ENCODE measurements around the gene OR52I1. TPM values are rescaled to one million over a fixed set of nuclear protein-coding genes. Genes with fewer than 3 reads are reported as not detected.
A peak's percentile ranks its signal among the peaks of the same experiment; 100 is the strongest.

OR52I1 gene
- total and polyA plus RNA-seq, 12 donors, result not detected

- intact Hi-C loops (cut with DNase I), result no loop called here
- Histone ChIP-seq H3K9me3 (replicated peaks in 1 of 3) (no peaks in the 10 kb centered on the region), H3K27ac (peak overlapping the region in 1 of 5 donors; percentile 25), H3K4me1 (replicated peaks in 1 of 2) (peaks cover 0 to 14% of the 10 kb centered on the region in 2 donors), H3K27me3 (no peaks in the 10 kb centered on the region), H3K4me3 (no peak overlapping the region), H3K36me3 (replicated peaks in 1 of 2) (no peaks in the 10 kb centered on the region)
- no peak for TF ChIP-seq CTCF (IDR thresholded peaks at IDR 0.05)
- TF ChIP-seq POLR2A (IDR thresholded peaks at IDR 0.05), result no peak
- no peak for DNase-seq
- 28 to 42% (median 36%) methylated on average over 3 of the region's 3 CpGs for WGBS, 4 donors
Observed at GRCh38 chr11:4610258-4610935, 16.6 kb downstream of the OR52I1 start.

DNA sequence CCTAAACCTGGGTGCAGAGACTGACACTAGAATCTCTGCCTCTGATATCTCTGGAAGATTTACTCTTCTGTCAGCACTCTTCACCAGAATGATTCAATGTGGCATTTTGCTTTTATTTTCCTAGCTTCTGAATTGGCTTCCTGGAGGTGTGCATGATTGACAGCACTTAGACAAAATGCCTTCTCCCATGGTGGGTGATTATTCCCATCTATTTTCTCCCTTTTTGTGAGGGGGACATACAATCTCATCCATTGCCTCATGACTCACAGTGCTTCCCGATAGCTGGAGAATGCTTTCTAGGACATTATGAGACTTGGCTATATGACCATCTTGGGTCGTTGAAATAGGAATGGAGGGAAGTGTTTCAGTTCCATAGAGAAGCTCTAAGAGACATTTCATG lies 18.1 kb downstream of the OR52I1 start:
- Histone ChIP-seq H3K9me3 (replicated peaks in 1 of 3) (no peaks in the 10 kb centered on the region), H3K27ac (no peak overlapping the region), H3K27me3 (no peaks in the 10 kb centered on the region), H3K36me3 (replicated peaks in 1 of 2) (no peaks in the 10 kb centered on the region), H3K4me3 (no peak overlapping the region), H3K4me1 (replicated peaks in 1 of 2) (peaks cover 0 to 4% of the 10 kb centered on the region in 2 donors)
- intact Hi-C loops (cut with DNase I), result no loop called here
- WGBS, 4 donors, result 72 to 90% (median 79%) methylated on average over 2 of the region's 2 CpGs
- TF ChIP-seq CTCF (IDR thresholded peaks at IDR 0.05) (no peak), POLR2A (IDR thresholded peaks at IDR 0.05) (no peak)
- no peak for DNase-seq

DNA sequence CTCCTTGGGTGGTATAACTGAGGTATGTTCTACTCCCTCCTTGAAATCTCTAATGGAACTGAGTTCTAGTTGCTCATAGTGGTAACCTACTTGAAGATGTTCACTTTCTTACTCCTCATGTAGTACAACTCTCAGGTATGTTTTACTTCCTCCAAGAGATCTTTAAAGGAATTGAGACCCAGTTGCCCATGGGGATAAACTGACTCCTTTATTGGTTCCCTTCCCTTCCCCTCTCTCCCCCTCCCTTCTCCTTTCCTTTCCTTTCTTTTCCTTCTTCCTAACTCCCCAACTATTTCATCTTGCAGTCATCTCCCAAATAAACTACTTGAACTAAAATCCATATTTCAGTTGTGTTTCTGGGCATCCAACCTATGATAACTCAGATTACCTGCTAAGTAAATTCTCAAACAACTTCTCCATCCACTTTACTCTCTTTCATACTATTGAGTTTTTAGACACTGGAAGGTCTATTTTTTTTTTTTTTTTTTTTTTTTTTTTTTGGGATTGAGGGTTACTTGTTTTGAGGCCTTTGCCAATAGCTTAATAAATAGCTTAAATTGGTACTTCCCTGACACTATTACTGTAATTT lies 22.1 kb downstream of the OR52I1 start:
- Histone ChIP-seq H3K4me1 (replicated peaks in 1 of 2) (no peaks in the 10 kb centered on the region), H3K36me3 (replicated peaks in 1 of 2) (no peaks in the 10 kb centered on the region), H3K27me3 (no peaks in the 10 kb centered on the region), H3K27ac (no peak overlapping the region), H3K9me3 (replicated peaks in 1 of 3) (no peaks in the 10 kb centered on the region), H3K4me3 (no peak overlapping the region)
- no peak for TF ChIP-seq POLR2A (IDR thresholded peaks at IDR 0.05)
- no peak for TF ChIP-seq CTCF (IDR thresholded peaks at IDR 0.05)
- intact Hi-C loops (cut with DNase I), result no loop called here
- DNase-seq, result no peak

DNA sequence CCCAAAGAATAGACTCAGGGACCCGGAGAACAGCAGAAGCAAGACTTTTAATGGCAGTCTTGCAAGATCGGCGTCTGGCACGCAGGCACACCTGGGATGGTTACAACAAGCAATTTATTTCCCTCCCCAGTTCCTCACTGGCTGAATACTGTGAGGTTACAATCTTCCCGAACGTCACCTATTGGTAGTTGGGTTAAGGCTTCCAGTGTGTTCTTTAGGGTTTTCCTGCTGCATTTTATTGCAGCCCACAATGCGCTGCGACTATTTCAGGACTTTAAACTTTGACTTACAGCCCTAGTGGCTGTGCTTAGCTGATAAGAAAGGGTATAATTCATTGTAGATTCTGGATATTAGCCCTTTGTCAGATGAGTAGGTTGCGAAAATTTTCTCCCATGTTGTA lies 25.7 kb downstream of the OR52I1 start:
- intact Hi-C loops (cut with DNase I), result no loop called here

More for the DNA sequence above, 25.7 kb downstream of the OR52I1 start:
- Histone ChIP-seq H3K36me3 (replicated peaks in 1 of 2) (no peaks in the 10 kb centered on the region), H3K9me3 (replicated peaks in 1 of 3) (no peaks in the 10 kb centered on the region), H3K4me1 (replicated peaks in 1 of 2) (no peaks in the 10 kb centered on the region), H3K27me3 (no peaks in the 10 kb centered on the region), H3K27ac (no peak overlapping the region), H3K4me3 (no peak overlapping the region)
- TF ChIP-seq CTCF (IDR thresholded peaks at IDR 0.05) (no peak), POLR2A (IDR thresholded peaks at IDR 0.05) (no peak)
- WGBS, 4 donors, result 67 to 73% (median 72%) methylated on average over 9 of the region's 9 CpGs
- DNase-seq, result no peak

Measured in adrenal gland (tissue), 12 donors.